ENCODE data around the gene IQSEC1. TPM values are rescaled to one million over a fixed set of nuclear protein-coding genes. Genes with fewer than 3 reads are reported as not detected.

The IQSEC1 gene
- total and polyA plus RNA-seq, 9 of the 15 experiments (the other 6 are each of a cell fraction or from before 2014, with no cell fraction given), result 0.56 to 39.0 (median 6.8) TPM

- TF ChIP-seq E2F4 (CRISPR knock-in tag; IDR thresholded peaks at IDR 0.05; ENCODE audit: low read depth) (no peak), MED1 (CRISPR knock-in tag; IDR thresholded peaks at IDR 0.05; ENCODE audit: borderline replicate concordance) (no peak), EGR1 (conservative IDR thresholded peaks at IDR 0.05) (no peak), NFYB (IDR thresholded peaks at IDR 0.05; ENCODE audit: extremely low read depth, insufficient read length) (no peak), KDM1A (IDR thresholded peaks at IDR 0.05) (peak in 1 of 2 experiments; percentile 82; a peak in 2 of 4 replicates), ARID1B (IDR thresholded peaks at IDR 0.05) (0 out of 2 replicates have a peak, but pooled peaks have one; percentile 14), ID3 (CRISPR knock-in tag; IDR thresholded peaks at IDR 0.05) (no peak), ID3 (tag; IDR thresholded peaks at IDR 0.05) (no peak), PHB (CRISPR knock-in tag; IDR thresholded peaks at IDR 0.05) (no peak), MCM7 (IDR thresholded peaks at IDR 0.05) (no peak), OTX1 (CRISPR knock-in tag; IDR thresholded peaks at IDR 0.05) (no peak), ZNF57 (CRISPR knock-in tag; IDR thresholded peaks at IDR 0.05) (no peak), AFF1 (IDR thresholded peaks at IDR 0.05; ENCODE audit: low read depth in 1 of 2, partially characterized antibody in 2 of 2) (peak in 1 of 2 experiments; percentile 86), NFRKB (IDR thresholded peaks at IDR 0.05; ENCODE audit: low read depth) (no peak), ZNF609 (CRISPR knock-in tag; IDR thresholded peaks at IDR 0.05; ENCODE audit: borderline replicate concordance) (no peak)
Measured at GRCh38 chr3:12959838-12960378, 113.3 kb downstream of the IQSEC1 start (continued).
